ENCODE data around the gene ANK2.
"Not testable (repeated sequence)": the region's sequence is repeated elsewhere in the genome, so short reads cannot be mapped to it uniquely, and the experiment has no call there.

The ANK2 gene

DNA sequence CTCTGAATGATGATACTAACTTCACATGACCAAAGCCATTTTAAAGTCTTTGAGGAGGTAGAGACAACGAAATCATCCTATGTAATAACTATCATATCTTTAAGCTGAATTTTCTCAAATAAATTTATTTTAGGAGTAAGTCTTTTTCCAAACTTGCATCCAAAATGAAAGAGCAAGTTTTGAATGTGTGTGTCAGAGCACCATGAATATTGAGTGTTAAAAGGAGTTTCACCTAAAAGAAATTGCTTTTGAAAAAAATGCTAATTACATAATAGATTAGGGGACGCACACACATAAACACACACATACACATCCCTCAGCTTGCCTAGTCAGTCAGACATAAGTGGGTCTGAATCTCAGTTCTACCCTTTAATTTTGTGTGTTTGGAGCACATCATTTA is 1.9 kb downstream of the ANK2 start:
- in situ Hi-C loops (cut with MboI; ENCODE audit: low sequenced_read_pairs) = no loop called here

DNA sequence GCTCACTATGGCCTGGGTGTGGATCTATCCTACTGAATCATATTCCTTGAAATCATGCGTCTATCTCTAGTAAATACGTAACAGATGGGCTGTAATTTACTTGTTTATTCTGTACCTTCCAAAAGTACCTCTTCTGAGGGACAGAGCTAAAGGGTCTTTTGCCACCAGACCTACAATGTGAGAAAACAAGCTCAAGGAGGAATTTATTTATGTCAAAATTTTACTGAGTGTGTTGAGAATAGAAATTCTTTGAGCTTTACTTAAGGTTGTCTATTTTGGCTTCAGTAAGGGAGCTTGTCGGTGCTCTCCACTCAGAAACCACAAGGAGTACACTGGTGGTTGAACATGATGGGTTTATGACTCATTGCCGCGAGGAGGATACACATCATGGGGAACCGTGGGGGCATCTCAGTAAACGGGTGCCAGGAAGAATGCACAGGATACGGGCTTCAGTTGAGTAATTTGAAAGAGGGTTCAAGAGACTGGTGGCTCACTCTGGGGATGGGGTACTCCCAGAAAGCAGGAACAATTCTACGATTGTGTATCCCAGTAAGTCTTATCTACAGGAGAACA is 3.0 kb downstream of the ANK2 start:
- in situ Hi-C loops (cut with MboI; ENCODE audit: low sequenced_read_pairs) = no loop called here

DNA sequence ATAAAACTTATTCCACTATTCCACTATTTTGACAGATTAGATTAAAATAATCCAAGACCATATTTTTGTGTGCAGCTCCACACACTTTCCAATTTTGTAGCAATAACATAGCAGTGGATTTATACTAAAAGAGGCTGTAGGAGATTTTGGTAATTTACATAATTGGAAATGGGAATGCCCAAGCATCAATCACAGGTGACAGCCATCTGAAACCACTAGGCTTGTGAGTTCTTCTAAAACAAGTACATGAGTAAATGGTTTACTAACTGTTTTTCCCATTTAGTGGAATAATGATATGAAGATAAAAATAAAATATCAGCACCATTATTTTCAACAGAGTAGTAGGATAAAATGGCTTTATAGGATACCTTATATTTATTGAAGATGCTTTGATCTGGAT is 4.4 kb downstream of the ANK2 start:
- in situ Hi-C loops (cut with MboI; ENCODE audit: low sequenced_read_pairs) = no loop called here

DNA sequence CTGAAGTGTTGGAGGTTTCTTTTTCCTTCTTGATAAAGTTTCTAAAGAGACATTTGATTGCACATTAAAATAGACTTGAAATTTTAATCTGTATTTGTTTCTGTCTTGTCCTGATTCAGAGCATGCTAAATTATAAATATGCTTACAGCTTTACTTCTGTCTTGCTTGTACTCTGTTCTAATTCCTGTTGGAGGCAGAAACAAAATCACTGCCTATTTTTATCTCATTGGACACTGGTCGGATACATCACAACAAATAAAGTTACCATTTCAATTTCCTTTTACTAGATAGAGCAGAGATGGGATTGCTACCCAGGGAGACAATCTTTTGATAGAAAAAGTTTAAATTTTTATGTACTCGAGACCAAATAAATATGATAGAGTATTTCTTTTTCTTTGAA is 6.9 kb downstream of the ANK2 start:
- in situ Hi-C loops (cut with MboI; ENCODE audit: low sequenced_read_pairs) = no loop called here

DNA sequence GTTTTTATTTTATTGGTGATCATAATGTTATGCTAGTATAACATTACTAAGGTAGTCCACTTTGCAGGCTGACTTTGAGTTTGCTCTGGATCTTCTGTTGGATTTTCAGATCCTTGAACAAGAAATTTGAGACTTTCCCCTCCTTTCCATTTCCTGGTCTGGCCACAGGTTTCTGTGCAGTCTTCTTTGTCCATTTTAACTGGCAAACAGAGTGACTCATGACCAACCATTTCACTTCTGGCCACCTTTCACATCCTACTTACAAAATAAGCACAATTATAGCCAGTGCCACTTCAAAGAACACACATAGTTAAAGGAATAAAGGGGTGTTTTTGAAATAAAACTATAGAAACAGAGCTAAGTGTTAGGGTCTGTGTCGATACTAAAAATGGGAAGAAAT is 8.4 kb downstream of the ANK2 start:
- in situ Hi-C loops (cut with MboI; ENCODE audit: low sequenced_read_pairs) = no loop called here

DNA sequence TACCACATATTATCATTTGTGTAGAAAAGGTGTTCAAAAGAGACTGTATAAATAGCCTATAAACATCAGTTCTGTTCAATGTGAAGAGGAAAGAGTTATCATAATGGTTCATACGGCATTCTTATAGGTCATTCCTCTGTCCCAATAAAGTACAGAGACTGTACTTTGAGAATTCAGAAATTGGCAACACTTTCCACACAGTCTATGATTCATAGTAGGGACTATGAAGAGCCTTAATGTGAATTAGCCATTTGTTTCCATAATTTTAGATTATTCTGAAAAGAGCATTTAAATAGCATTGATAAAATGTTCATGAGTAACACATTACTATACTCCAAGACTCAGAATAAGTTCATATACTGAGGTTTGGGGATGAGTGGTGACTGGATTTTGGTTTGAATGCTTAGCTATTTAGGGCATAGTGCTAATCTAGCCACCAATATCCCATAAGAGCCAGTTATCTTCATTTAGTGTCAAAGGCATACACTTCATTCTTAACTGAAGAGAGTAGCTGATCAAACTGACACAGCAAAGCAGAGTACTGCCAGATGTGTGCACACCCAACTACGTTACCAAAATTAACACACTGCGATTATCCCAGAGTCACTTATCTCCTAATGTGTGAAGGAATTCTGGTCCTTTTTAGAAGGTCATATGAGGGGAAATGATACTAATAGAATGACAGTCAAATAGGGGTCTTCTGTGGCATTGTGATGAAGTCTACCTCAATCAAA is 10.2 kb downstream of the ANK2 start:
- in situ Hi-C loops (cut with MboI; ENCODE audit: low sequenced_read_pairs) = no loop called here

DNA sequence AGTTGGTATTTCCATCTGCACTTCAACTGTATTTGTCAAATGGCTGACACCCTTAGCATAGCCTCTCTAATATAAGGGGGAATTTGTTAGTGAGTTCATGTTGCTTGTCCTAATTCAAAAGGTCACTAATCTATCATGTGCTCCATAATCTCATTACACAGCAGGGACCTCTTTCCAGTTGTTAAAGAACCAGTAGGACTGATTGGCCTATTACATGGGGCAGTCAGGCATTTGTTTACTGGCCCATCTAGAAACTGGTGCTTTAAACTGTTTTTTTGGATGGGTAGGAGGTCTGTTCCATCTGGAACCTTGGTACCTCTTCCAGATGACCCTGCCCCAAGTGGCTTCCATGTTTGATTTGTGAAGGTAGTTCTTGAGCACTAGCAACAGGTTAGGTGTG is 11.4 kb downstream of the ANK2 start:
- in situ Hi-C loops (cut with MboI; ENCODE audit: low sequenced_read_pairs) = no loop called here

DNA sequence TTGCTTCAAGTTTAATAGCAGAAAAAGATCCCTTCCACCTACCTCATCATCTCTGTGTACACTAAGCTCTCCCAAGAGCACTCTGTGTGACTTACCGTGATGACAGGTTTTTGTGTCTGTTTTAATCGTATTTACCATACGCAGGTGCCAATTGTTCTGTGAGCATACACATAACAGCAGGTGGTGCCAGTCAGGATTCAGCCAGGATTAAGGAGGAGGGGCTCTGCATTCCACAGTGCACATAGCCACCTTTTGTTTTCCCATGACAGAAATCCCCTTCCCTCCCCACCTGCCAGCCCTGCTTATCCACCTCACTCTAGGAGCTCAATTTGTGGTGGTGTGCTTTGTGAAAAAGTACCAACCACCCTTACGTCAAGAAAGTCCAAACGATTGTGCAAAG is 14.8 kb downstream of the ANK2 start:
- in situ Hi-C loops (cut with MboI; ENCODE audit: low sequenced_read_pairs) = no loop called here

DNA sequence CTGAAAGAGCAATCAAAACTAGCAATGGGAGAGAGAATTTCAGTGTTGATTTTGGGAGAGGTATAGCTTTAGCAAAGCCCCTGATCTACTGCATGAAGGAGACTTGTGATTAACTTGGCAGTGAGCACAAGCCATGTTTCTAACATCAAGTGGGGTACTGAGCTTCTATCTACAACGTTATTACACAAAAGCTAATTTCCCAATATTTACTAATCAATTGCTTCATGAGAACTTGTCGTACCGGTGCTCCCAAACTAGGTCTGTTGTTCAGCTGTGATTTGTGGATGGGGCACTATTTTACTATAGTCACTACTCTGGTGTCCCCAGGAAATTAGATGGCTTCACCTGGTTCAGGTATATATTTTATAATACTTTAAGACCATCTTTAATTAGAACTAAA is 16.2 kb downstream of the ANK2 start:
- in situ Hi-C loops (cut with MboI; ENCODE audit: low sequenced_read_pairs) = no loop called here

DNA sequence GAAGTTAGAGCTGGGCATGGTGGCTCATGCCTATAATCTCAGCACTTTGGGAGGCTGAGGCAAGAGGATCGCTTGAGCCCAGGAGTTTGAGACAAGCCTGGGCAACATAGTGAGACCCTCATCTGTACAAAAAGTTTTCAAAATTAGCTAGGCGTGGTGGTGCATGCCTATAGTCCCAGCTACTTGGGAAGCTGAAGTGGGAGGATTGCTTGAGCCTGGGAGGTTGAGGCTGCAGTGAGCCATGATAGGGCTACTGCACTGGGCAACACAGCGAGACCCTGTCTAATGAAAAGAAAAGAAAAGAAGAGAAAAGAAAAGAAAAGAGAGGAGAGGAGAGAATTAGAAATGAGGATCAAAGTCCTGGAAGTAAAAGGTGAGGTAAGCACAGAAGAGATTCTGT is 19.3 kb downstream of the ANK2 start:
- in situ Hi-C loops (cut with MboI; ENCODE audit: low sequenced_read_pairs) = not testable (repeated sequence)

DNA sequence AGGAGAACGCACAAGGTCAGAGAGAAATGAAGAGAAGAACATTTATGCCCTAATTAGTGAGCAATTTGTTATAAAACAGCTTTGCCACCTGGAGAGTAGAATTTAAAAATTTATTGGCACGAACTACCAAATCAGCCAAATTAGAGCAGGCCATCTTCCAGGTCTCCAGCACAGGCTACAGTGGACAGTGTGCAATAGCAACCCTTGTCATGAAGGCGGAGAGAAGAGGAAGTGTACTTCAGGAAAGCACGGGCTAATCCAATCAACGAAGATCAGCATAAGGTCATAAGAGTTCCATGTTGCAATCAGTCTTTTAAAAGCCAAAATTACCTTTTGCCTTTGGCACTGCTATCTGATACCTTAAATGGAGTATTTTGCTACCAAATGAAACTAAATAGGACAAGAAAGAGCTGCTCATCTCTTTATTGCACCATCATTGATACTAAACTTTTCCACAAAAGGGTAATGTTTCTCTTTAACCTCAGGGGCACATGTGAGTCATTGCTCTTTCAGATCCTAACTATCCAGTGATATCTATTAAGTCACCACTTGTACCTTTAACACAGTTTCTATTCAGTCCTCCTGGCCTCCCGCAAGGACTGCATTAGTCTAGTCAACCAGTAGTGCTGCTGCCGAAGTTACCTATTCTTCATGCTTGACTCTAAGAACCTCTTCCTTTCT is 19.9 kb downstream of the ANK2 start:
- in situ Hi-C loops (cut with MboI; ENCODE audit: low sequenced_read_pairs) = no loop called here

DNA sequence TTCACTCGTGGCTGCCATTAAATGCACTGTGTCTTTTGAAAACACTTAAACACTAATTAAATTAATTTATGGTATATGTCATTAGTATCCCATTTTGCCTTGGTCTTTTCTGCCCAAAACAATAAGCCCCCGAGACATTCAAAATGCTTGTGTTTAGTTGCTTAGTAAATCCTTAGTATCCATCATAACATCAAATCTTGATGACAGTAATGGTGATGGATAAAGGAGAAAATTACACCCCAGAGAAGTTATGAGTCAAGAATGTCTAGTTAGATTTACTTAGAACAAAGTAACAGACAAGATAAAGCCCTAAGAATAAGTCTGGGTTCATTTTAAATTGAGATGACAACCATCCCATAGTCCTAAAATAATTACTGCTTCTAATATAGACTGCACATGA is 21.3 kb downstream of the ANK2 start:
- in situ Hi-C loops (cut with MboI; ENCODE audit: low sequenced_read_pairs) = no loop called here

DNA sequence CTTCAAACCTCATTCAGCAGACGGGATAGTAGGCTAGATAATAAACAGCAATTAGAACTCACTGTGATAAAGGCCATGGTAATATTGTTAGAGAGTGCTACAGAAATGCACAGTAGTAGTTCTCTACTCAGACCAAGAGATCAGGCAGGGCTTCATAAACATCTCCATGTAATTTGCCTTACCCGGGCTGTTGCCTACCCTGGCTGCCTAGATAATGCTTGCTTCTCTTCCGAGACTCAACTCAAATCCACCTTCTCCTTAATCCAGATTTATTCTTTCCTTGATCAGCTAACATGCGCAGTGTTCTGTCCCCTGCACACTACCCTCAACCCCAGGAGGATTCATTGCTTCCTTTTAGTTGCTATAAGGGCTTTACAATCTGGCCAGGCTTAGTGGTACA is 21.8 kb downstream of the ANK2 start:
- in situ Hi-C loops (cut with MboI; ENCODE audit: low sequenced_read_pairs) = no loop called here

DNA sequence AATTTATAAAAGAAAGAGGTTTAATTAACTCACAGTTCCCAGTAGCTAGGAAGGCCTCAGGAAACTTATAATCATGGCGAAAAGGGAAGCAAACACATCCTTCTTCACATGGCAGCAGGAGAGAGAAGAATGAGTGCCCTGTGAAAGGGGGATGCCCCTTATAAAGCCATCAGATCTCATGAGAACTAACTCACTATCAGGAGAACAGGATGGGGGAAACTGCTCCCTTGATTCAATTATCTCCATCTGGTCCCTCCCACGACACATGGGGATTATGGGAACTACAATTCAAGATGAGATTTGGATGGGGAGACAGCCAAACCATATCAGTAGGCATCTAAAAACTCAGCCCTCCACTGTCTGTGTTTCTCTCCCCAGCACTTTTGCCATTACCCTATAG is 22.4 kb downstream of the ANK2 start:
- in situ Hi-C loops (cut with MboI; ENCODE audit: low sequenced_read_pairs) = no loop called here

DNA sequence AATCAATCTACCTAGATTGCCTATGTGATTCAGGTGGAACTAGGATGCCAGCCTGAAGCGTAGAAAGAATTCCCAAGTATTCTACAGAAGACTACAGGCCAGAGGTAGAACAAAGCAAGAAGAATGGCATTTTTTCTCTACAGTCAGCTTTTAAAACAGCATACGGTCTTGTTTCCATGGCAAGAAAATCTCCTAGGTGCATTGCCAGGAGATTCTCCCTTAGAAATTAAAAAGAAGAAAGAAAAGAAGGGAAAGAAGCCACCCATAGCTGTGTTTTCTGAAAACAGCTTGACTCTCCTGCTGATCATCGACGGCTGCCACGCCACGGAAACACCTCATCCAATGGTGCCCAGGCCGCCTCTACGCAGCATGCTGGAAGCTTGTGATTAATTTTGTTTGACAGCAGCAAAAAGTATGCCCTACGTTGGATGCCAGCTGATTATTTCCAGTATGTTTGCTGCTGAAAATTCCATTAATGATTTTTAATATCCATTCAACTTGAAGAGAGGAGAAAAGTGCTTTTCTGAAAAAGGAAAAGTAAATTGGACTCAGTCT is 24.1 kb downstream of the ANK2 start:
- in situ Hi-C loops (cut with MboI; ENCODE audit: low sequenced_read_pairs) = no loop called here

DNA sequence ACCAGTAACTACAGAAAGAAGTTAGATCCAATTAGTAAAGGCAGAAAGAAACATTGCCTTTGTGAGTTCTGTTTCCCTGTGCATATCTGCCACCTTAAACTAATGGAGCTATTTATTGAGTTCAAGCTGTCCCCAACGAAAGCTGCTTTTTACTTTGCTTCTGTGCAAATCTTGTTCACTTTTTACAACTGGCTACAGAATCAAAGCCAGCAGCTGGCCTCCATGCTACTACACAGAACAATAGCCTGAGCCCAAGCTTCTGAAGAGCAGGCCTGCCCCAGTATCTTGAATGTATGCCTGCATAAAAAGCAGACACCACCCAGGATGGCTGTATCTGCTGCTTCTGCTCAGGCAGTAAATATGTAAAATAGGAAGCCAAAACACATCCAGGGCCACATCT is 28.1 kb downstream of the ANK2 start:
- in situ Hi-C loops (cut with MboI; ENCODE audit: low sequenced_read_pairs) = no loop called here

DNA sequence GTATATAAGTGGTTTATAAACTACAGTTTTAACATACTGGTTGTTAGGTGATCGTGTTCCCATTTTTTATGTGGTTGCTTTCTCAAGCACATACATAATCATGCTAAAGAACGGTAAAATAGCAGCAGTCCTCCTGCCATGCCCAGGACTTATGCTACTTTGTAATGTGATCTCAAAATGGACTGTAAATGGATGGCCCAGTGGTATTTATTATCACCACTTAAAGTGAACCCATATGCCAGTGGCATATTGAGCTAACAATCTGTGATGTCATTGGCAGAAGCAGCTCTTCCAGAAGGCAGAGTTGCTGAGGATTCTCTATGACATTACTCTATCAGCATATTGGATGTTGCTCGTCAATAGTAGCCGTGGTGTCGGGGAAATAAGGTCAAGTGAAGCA is 28.6 kb downstream of the ANK2 start:
- in situ Hi-C loops (cut with MboI; ENCODE audit: low sequenced_read_pairs) = no loop called here

DNA sequence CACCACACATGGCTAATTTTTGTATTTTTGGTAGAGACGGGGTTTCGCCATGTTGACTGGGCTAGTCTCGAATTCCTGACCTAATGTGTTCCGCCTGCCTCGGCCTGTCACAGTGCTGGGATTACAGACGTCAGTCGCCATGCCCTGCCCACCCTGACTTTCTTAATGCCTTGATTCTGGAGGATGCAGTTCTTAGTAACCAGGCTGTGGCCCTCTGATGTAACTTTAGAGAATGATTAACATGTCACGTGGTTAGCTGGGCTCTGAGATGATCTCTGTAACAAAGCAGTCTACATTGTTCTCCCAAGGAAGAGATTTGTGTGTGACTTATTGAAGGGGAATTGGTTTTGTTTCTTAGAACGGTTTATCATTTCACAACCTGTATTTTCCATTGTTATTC is 30.6 kb downstream of the ANK2 start:
- in situ Hi-C loops (cut with MboI; ENCODE audit: low sequenced_read_pairs) = no loop called here

DNA sequence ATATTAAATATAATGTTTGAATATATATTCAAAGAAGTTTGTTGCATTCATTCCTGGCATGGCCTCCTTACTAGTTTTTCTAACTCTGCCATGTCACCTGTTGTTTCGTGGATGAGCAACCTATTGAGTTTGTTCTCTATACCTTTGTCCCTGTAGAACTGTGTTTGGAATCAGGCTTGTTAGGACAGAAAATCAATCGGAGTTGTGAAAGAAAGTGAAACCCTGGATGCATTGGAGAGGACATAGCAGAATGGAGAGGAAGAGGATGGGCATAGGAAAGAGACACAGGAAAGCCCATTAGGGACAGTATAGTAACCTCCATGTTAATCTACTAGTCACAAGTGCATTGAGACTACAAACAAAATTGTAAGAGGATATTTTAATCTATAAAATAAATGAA is 31.2 kb downstream of the ANK2 start:
- in situ Hi-C loops (cut with MboI; ENCODE audit: low sequenced_read_pairs) = no loop called here

DNA sequence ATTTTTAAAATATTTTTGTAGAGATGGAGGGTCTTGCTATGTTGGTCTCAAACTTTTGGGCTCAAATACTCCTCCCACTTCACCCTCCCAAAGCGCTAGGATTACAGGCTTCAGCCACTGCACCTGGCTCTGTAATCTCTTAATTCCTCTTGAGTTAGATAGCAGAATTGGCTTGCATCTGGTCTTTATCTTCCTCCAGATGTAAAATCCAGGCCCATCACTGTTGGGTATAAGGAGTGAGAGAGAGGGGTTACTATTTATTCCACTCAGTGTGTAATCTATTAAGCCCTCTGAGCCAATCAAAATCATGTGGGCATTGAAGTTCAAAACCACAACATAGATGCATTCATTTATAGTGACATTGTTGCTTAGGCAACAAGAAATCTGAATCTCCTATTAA is 33.9 kb downstream of the ANK2 start:
- in situ Hi-C loops (cut with MboI; ENCODE audit: low sequenced_read_pairs) = no loop called here

DNA sequence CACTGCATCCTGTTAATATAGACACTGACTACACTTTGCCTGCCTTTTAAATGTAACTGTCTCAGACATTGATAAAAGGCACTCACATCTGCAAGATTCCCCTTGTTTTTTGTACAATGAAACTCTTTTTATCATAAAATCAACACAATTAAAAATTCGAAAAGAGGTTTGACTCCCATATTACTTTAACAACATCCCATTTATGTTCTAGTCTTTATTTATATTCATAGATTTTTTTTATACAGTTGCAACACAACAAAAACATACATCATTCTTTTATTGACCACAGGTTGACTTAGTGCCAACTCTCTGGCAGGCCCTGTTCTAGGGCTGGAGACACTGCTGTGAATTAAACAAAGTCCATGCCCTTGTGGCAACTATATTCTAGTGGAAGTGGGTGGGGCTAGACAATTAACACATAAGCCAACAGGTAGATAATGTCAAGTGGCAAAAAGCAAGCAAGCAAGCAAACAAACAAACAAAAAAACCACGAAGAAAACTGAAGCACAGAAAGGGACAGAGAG is 36.8 kb downstream of the ANK2 start:
- in situ Hi-C loops (cut with MboI; ENCODE audit: low sequenced_read_pairs) = no loop called here

DNA sequence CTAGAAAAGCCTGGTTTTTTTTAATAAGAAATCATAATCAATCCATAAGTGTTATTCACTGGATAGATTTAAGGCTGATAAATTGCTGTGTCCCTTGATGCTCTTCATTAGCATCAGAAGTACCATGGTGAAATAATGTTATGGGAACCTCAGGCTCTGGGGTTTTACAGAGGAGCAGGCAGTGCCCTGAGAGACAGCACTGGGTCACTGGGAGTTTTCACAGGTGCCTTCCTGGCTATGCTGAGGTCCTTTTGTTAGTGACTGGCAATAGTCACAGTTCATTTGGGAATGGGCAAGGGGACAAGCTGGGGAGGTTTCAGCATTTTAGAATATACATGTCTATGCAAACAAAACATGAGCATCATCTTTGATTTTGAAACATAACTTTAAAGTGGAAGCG is 38.6 kb downstream of the ANK2 start:
- in situ Hi-C loops (cut with MboI; ENCODE audit: low sequenced_read_pairs) = no loop called here

Data from HL-60/S4 treated with retinoic acid at 250 ng/mL for 4 days and 3 days (cell line).